Measurements from ENCODE around the gene HMCES. TPM values are rescaled to one million over a fixed set of nuclear protein-coding genes. Genes with fewer than 3 reads are reported as not detected.
"Not testable (repeated sequence)": the region's sequence is repeated elsewhere in the genome, so short reads cannot be mapped to it uniquely, and the experiment has no call there.

HMCES gene
- total RNA-seq, 1 experiment from 2014 or later = 83.6 TPM

DNA sequence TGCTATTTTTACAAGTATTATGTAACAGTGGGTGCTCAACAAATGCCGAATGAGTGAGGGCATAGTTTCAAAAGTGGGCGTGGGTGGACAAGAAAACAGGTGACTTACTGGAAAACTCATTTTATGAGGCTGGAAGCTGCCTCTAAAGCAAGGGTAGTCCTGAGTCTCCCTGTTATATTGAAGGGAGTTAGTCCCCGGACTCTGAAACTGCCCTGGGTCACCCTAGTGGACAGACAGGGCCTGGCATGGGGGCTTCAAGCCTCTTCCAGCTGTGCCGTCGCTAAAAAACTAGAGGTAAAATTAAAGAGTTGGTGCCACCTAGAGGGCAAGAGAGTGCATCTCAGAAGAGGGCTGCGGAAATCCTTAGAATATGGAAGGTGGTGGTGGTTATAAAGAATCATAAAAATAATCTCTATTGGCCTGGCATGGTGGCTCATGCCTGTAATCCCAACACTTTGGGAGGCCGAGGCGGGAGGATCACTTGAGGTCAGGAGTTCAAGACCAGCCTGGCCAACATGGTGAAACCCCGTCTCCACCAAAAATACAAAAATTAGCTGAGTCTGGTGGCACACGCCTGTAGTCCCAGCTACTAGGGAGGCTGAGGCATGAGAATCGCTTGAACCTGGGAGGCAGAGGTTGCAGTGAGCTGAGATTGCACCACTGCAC, 32.9 kb upstream of the HMCES start:
- not testable (repeated sequence) for BruUV-seq (replicated peaks); H3K27me3 Mint-ChIP-seq (ENCODE audit: unreplicated experiment); H3K9me3 Mint-ChIP-seq (ENCODE audit: low read depth, unreplicated experiment)
- H3K4me1 Mint-ChIP-seq (ENCODE audit: low read depth, unreplicated experiment) = peaks cover 28% of the 10 kb centered on the region
- peak overlapping the region; percentile 33 for H3K4me3 Mint-ChIP-seq (ENCODE audit: low read depth, unreplicated experiment)
- intact Hi-C loops (cut with micrococcal nuclease; ENCODE audit: unreplicated experiment) = loop anchor here (1.0 to 5.0 kb wide), 5 partner anchors 66 to 275 kb away; partner anchors contain the start of gene ISY1
- peak overlapping the region; percentile 34 for H3K27ac Mint-ChIP-seq (ENCODE audit: unreplicated experiment)
- H3K36me3 Mint-ChIP-seq (ENCODE audit: insufficient read depth, unreplicated experiment) = peaks cover 33% of the 10 kb centered on the region
- DNase-seq = peak; percentile 96
- CTCF ChIA-PET = interaction anchor here (0.6 to 2.9 kb wide), 24 partner anchors 12 to 279 kb away, joined by 3 to 42 read pairs (median 5); partner anchors contain the start of genes CNBP, ISY1 and RAB43
- TF ChIP-seq, protein P1, sequence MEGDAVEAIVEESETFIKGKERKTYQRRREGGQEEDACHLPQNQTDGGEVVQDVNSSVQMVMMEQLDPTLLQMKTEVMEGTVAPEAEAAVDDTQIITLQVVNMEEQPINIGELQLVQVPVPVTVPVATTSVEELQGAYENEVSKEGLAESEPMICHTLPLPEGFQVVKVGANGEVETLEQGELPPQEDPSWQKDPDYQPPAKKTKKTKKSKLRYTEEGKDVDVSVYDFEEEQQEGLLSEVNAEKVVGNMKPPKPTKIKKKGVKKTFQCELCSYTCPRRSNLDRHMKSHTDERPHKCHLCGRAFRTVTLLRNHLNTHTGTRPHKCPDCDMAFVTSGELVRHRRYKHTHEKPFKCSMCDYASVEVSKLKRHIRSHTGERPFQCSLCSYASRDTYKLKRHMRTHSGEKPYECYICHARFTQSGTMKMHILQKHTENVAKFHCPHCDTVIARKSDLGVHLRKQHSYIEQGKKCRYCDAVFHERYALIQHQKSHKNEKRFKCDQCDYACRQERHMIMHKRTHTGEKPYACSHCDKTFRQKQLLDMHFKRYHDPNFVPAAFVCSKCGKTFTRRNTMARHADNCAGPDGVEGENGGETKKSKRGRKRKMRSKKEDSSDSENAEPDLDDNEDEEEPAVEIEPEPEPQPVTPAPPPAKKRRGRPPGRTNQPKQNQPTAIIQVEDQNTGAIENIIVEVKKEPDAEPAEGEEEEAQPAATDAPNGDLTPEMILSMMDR (IDR thresholded peaks at IDR 0.05; ENCODE audit: unreplicated experiment) = peak; percentile 98

- no peaks in the 10 kb centered on the region for H3K9me3 Mint-ChIP-seq (ENCODE audit: low read depth, unreplicated experiment)
- no peak overlapping the region for H3K27ac Mint-ChIP-seq (ENCODE audit: unreplicated experiment)
- H3K27me3 Mint-ChIP-seq (ENCODE audit: unreplicated experiment) = no peaks in the 10 kb centered on the region
- intact Hi-C loops (cut with micrococcal nuclease; ENCODE audit: unreplicated experiment) = loop anchor here (5.0 kb wide), 1 partner anchor 224 kb away; no protein-coding TSS in a partner anchor
- CTCF ChIA-PET = interaction anchor here (0.6 to 2.9 kb wide), 11 partner anchors 16 to 277 kb away, joined by 3 to 42 read pairs (median 7); partner anchors contain the start of gene ISY1
- TF ChIP-seq, protein P1 (IDR thresholded peaks at IDR 0.05; ENCODE audit: unreplicated experiment) = no peak
- no peak overlapping the region for H3K4me3 Mint-ChIP-seq (ENCODE audit: low read depth, unreplicated experiment)
- peaks cover 39% of the 10 kb centered on the region for H3K36me3 Mint-ChIP-seq (ENCODE audit: insufficient read depth, unreplicated experiment)
- no TSS peak for BruUV-seq (replicated peaks)
- DNase-seq = no peak
- H3K4me1 Mint-ChIP-seq (ENCODE audit: low read depth, unreplicated experiment) = peaks cover 28% of the 10 kb centered on the region
These were observed 32.0 kb upstream of the HMCES start for GRCh38 chr3:129246636-129247035.

- Mint-ChIP-seq H3K36me3 (ENCODE audit: insufficient read depth, unreplicated experiment) (peaks cover 56% of the 10 kb centered on the region), H3K4me3 (ENCODE audit: low read depth, unreplicated experiment) (peak overlapping the region; percentile 79), H3K4me1 (ENCODE audit: low read depth, unreplicated experiment) (peaks cover 28% of the 10 kb centered on the region), H3K27me3 (ENCODE audit: unreplicated experiment) (no peaks in the 10 kb centered on the region), H3K9me3 (ENCODE audit: low read depth, unreplicated experiment) (no peaks in the 10 kb centered on the region), H3K27ac (ENCODE audit: unreplicated experiment) (peak overlapping the region; percentile 91)
- DNase-seq = no peak
- CTCF ChIA-PET = interaction anchor here (0.9 to 1.6 kb wide), 4 partner anchors 31 to 232 kb away, joined by 3 to 6 read pairs (median 3); a partner anchor contains a TSS
- TF ChIP-seq, protein P1 (IDR thresholded peaks at IDR 0.05; ENCODE audit: unreplicated experiment) = no peak
- no TSS peak for BruUV-seq (replicated peaks)
- intact Hi-C loops (cut with micrococcal nuclease; ENCODE audit: unreplicated experiment) = loop anchor here (5.0 kb wide), 1 partner anchor 226 kb away; no protein-coding TSS in a partner anchor
These were observed 30.2 kb upstream of the HMCES start for GRCh38 chr3:129248286-129248979.

DNA sequence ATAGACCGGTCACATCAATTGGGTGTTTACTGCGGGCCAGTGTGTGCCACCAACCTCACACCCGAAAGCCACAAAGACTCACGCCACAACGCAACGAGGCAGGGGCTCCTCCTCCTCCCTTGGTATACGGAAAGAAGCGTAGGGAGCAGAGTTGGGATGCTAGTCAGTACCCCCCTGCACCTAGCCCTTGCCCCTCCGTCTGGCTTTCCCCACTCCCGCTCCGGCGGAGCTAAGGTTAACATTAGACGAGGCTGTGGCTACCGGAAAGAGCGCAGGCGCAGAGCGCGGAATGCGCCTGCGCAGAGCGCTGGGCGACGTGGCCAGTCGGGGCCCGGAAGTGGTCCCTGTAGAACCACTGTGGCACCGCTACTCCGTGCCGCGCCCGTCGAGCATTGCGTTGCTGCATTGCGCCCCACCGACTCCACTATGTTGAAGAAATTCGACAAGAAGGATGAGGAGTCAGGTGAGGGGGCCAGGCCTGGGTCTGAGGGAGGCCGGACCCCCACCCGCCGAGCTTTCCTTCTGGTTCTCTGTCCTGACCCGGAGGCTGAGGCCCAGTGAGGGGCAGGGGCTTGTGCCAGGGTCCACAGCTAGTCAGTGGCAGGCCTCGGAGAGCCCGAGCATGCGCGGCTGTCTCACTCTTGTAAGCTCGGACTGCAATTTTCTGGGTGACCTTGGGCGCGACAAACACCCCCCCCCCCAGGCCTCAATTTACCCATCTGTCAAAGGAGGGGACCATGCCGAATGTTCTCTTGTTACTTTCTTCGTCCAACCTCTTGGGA, 29.2 kb upstream of the HMCES start, which contains the start of gene COPG1:
Gene COPG1 (plus strand): TSS at position 323 of the 782 bp plus-strand sequence. CDS start 104 bp downstream, at position 427.
- H3K4me3 Mint-ChIP-seq (ENCODE audit: low read depth, unreplicated experiment) = peak within 1 kb of the TSS; percentile 79
- CTCF ChIA-PET = interaction anchor here (0.6 to 1.5 kb wide), 10 partner anchors 14 to 280 kb away, joined by 3 to 12 read pairs (median 4); a partner anchor contains a TSS
- TSS peak; percentile 65 for BruUV-seq (replicated peaks)
- peaks cover 28% of the 10 kb centered on the region for H3K4me1 Mint-ChIP-seq (ENCODE audit: low read depth, unreplicated experiment)
- DNase-seq = peak; percentile 94
- no peaks in the 10 kb centered on the region for H3K27me3 Mint-ChIP-seq (ENCODE audit: unreplicated experiment)
- H3K9me3 Mint-ChIP-seq (ENCODE audit: low read depth, unreplicated experiment) = no peaks in the 10 kb centered on the region
- peak within 1 kb of the TSS; percentile 91 for H3K27ac Mint-ChIP-seq (ENCODE audit: unreplicated experiment)
- intact Hi-C loops (cut with micrococcal nuclease; ENCODE audit: unreplicated experiment) = loop anchor here (1.0 to 5.0 kb wide), 3 partner anchors 88 to 227 kb away; partner anchors contain the start of gene ISY1
- peaks cover 63% of the 10 kb centered on the region for H3K36me3 Mint-ChIP-seq (ENCODE audit: insufficient read depth, unreplicated experiment)
- TF ChIP-seq, protein P1 (IDR thresholded peaks at IDR 0.05; ENCODE audit: unreplicated experiment) = no peak
